ENCODE measurements around the gene TSPAN16. TPM values are rescaled to one million over a fixed set of nuclear protein-coding genes. Genes with fewer than 3 reads are reported as not detected.
A peak's percentile ranks its signal among the peaks of the same experiment; 100 is the strongest.

Gene TSPAN16
- total RNA-seq, 1 donor from 2014 or later, result not detected

DNA sequence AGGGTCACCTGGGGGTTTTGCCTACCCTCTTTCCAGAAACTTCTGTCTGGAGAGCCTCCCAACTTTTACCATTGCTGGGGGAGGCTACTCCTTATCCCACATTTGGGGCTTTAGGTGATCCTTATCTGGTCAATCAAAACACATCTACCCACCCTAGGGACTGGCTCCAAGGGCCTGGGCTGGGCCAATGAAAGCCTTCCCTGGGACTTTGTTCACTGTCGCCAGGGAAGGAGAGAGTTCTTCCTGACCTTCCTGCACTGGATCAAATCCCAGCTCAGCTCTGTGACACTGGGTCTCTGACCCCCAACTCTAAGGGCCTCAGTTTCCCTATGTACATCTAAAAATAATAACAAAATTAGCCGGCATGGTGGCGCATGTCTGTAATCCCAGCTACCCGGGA is 44.7 kb upstream of the TSPAN16 start:
- no peak overlapping the region for H3K27ac Mint-ChIP-seq
- no peak for DNase-seq (ENCODE audit: low spot score, unreplicated experiment)
- peaks cover 7% of the 10 kb centered on the region for H3K36me3 Mint-ChIP-seq (ENCODE audit: insufficient read depth)
- TF ChIP-seq, protein P1, sequence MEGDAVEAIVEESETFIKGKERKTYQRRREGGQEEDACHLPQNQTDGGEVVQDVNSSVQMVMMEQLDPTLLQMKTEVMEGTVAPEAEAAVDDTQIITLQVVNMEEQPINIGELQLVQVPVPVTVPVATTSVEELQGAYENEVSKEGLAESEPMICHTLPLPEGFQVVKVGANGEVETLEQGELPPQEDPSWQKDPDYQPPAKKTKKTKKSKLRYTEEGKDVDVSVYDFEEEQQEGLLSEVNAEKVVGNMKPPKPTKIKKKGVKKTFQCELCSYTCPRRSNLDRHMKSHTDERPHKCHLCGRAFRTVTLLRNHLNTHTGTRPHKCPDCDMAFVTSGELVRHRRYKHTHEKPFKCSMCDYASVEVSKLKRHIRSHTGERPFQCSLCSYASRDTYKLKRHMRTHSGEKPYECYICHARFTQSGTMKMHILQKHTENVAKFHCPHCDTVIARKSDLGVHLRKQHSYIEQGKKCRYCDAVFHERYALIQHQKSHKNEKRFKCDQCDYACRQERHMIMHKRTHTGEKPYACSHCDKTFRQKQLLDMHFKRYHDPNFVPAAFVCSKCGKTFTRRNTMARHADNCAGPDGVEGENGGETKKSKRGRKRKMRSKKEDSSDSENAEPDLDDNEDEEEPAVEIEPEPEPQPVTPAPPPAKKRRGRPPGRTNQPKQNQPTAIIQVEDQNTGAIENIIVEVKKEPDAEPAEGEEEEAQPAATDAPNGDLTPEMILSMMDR (IDR thresholded peaks at IDR 0.05; ENCODE audit: unreplicated experiment), result no peak
- no peaks in the 10 kb centered on the region for H3K4me1 Mint-ChIP-seq (ENCODE audit: low read depth)
- no peak overlapping the region for H3K4me3 Mint-ChIP-seq (ENCODE audit: low read depth)
- H3K27me3 Mint-ChIP-seq, result no peaks in the 10 kb centered on the region
- H3K9me3 Mint-ChIP-seq (ENCODE audit: low read depth), result no peaks in the 10 kb centered on the region

- Mint-ChIP-seq H3K9me3 (ENCODE audit: low read depth) (no peaks in the 10 kb centered on the region), H3K4me1 (ENCODE audit: low read depth) (no peaks in the 10 kb centered on the region), H3K27me3 (no peaks in the 10 kb centered on the region), H3K36me3 (ENCODE audit: insufficient read depth) (peaks cover 4% of the 10 kb centered on the region), H3K4me3 (ENCODE audit: low read depth) (no peak overlapping the region), H3K27ac (no peak overlapping the region)
- TF ChIP-seq, protein P1 (IDR thresholded peaks at IDR 0.05; ENCODE audit: unreplicated experiment), result no peak
- no peak for DNase-seq (ENCODE audit: low spot score, unreplicated experiment)
Measured at GRCh38 chr19:11251650-11252314, 44.2 kb upstream of the TSPAN16 start.

- no peak for DNase-seq (ENCODE audit: low spot score, unreplicated experiment)
- no peak overlapping the region for H3K4me3 Mint-ChIP-seq (ENCODE audit: low read depth)
- TF ChIP-seq, protein P1 (IDR thresholded peaks at IDR 0.05; ENCODE audit: unreplicated experiment), result no peak
- no peaks in the 10 kb centered on the region for H3K9me3 Mint-ChIP-seq (ENCODE audit: low read depth)
- no peaks in the 10 kb centered on the region for H3K27me3 Mint-ChIP-seq
- H3K27ac Mint-ChIP-seq, result no peak overlapping the region
- H3K36me3 Mint-ChIP-seq (ENCODE audit: insufficient read depth), result peaks cover 2% of the 10 kb centered on the region
- no peaks in the 10 kb centered on the region for H3K4me1 Mint-ChIP-seq (ENCODE audit: low read depth)
Measured at GRCh38 chr19:11252665-11253355, 43.1 kb upstream of the TSPAN16 start.

- TF ChIP-seq, protein P1 (IDR thresholded peaks at IDR 0.05; ENCODE audit: unreplicated experiment), result peak; percentile 28
- no peaks in the 10 kb centered on the region for H3K27me3 Mint-ChIP-seq
- DNase-seq (ENCODE audit: low spot score, unreplicated experiment), result no peak
- H3K36me3 Mint-ChIP-seq (ENCODE audit: insufficient read depth), result peaks cover 1% of the 10 kb centered on the region
- no peaks in the 10 kb centered on the region for H3K9me3 Mint-ChIP-seq (ENCODE audit: low read depth)
- no peak overlapping the region for H3K4me3 Mint-ChIP-seq (ENCODE audit: low read depth)
- peak overlapping the region; percentile 24 for H3K27ac Mint-ChIP-seq
- no peaks in the 10 kb centered on the region for H3K4me1 Mint-ChIP-seq (ENCODE audit: low read depth)
Measured at GRCh38 chr19:11254666-11255065, 41.3 kb upstream of the TSPAN16 start.

DNA sequence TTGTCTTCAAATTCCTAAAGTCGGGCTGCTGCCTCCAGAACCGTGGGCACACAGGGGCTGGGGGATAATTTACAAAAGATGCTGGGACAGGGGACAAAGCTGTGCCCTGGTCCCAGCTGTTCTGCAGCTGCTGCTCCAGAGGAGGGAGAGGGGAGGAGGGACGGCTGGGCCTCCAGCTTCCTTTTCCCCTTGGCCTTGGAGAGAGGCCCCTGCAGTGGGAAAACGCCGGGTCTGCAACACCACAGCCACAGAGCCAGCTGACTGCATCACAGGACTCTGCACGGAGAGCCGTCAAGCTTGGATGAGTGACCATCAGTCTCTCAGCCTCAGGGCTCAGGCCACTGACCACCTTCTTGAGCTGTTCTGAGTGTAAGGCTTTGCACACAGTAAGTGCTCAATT is 39.8 kb upstream of the TSPAN16 start:
- no peak for DNase-seq (ENCODE audit: low spot score, unreplicated experiment)
- Mint-ChIP-seq H3K27me3 (no peaks in the 10 kb centered on the region), H3K36me3 (ENCODE audit: insufficient read depth) (no peaks in the 10 kb centered on the region), H3K9me3 (ENCODE audit: low read depth) (no peaks in the 10 kb centered on the region), H3K4me3 (ENCODE audit: low read depth) (no peak overlapping the region), H3K27ac (no peak overlapping the region), H3K4me1 (ENCODE audit: low read depth) (peaks cover 2% of the 10 kb centered on the region)
- TF ChIP-seq, protein P1 (IDR thresholded peaks at IDR 0.05; ENCODE audit: unreplicated experiment), result no peak
